Measurements from ENCODE around the gene PARVA.
A peak's percentile ranks its signal among the peaks of the same experiment; 100 is the strongest.
"Not testable (repeated sequence)": the region's sequence is repeated elsewhere in the genome, so short reads cannot be mapped to it uniquely, and the experiment has no call there.

The PARVA gene

GRCh38 chr11:12377106-12377823 is at the start of gene PARVA:
TSS of gene PARVA (plus strand) at chr11:12377571. CDS start at chr11:12377648, 77 bp downstream.
- DNase-seq = no peak

GRCh38 chr11:12329169-12329568 is 48.2 kb upstream of the PARVA start:
- no peak for DNase-seq

DNA sequence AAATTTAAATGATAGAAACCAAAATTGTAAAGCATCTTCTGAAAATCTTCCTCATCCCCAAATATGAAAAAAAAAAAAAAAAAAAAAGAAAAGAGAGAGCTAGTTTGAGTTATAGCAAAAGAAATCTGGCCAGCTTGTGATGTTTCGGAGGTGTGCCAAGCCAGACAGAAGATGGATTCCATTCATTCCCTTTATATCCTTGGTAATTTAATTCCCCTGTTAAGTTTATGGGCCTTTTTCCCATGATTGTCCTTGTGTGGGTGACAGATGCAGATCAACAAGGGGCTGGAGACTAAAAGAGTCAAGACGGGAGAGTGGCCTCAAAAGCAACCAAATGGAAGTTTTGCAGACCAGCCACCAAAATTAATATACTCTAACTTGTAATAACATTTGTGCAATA is 47.6 kb upstream of the PARVA start:
- no peak for DNase-seq

- DNase-seq = no peak
These were observed 46.7 kb upstream of the PARVA start for GRCh38 chr11:12330485-12331231.

DNA sequence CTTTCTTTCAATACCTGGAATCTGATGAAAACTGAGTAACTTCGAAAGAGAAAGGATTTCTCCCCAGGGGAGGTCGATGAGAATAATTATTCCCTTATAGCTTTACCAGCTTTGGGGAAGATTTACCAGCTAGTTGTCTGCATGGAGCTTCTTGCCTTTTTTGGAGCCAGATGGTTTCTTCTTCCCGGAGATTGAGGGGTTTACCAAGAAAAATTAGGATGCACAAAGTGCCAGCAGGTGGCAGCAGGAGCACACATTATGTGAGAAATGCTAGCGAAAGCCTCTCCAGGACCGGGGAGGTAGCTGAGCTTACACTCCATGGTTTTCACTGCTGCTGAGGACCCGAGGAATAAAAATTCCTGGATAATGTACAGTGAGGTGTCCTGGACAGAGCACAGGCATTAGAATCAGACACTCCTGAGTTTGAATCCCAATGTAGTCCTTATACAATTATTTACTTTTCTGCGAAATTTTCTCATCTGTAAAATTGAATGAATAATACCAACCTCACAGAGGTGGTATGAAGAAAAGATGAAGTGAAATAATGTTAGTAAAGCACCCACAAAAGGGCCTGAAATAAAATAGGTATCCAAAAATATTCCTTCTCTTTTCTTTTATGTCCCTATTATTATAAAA is 46.0 kb upstream of the PARVA start:
- DNase-seq = peak; percentile 65

- DNase-seq = no peak
These were observed 33.8 kb upstream of the PARVA start for GRCh38 chr11:12343526-12343925.

DNA sequence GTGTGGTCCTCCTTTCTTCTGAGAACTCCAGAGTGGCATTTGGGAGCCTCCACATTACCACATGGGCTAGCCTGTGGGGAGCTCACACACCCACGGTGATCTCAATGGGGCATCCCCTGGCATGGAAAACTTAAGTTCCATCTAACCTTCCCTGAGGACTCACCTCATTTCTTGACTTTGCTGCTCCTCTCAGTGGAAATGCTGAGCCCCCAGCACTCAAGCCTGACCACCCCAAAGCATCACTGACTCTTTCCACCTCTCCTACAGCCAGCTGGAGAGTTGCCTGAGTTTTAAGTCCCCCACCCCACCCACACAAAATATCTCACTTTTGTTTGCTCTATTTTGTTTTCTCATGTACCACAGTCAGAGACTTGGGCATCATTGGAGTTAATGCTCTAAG is 23.8 kb upstream of the PARVA start:
- DNase-seq = no peak

DNA sequence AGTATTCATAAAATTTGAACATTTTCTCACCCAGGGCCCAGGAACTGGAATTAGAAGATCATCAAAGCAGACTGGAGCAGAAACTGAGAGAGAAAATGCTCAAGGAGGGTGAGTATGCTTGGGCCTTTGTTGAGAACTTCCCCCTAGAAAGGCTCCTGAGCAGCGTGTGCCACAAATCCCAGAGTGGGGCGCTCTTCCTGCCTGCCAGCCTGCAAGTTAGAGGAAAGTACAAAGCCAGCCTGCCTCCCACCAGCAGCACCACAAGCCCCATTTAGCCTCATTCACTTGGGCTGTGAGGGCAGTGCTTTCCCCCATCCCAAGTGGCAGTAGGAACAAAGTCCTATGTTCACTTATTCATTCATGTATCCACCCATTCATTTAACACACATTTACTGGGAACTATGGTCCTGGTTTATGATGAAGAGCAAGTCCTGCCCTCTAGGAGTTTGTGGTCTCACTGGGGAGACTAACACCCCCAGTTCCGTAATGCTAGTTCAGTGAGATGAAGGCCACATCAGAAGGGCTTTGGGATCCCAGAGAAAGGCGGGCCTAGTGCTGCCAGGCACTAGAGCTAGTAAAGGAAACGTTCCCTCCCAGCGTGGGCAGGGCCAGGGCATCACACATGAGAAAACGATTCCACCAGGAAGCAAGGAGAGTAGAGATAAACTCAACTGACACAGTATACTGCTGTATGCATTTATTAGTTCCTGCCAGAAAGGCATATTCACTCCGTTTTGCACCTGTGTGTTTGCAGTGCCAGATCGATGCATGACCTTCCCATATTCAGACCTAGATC is 22.4 kb upstream of the PARVA start:
- DNase-seq = no peak

- peak; percentile 10 for DNase-seq
These were observed 20.3 kb upstream of the PARVA start for GRCh38 chr11:12356944-12357655.

- not testable (repeated sequence) for DNase-seq
These were observed 19.7 kb upstream of the PARVA start for GRCh38 chr11:12357697-12358096.

- no peak for DNase-seq
These were observed 18.8 kb upstream of the PARVA start for GRCh38 chr11:12358302-12359188.

DNA sequence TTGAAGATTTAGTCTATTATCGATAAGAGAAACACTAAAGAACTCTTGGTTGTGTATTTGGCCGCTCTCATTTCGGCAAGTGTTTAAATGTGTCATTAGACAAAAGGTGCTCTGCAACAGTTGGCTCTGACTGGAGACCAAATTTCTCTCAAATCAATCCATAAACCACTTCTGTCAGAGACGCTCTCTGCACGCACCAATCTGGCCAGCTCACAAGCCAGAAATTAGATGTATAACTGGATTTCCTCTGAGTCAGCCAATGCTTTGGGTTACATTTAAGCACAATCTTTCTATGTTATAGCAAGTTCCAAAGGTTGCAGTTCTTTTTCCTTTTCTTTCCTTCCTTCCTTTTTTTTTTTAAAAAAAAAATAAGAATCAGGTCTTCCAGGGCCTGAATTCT is 17.6 kb upstream of the PARVA start:
- no peak for DNase-seq

GRCh38 chr11:12361682-12362081 is 15.7 kb upstream of the PARVA start:
- no peak for DNase-seq

GRCh38 chr11:12362857-12363256 is 14.5 kb upstream of the PARVA start:
- peak; percentile 10 for DNase-seq

DNA sequence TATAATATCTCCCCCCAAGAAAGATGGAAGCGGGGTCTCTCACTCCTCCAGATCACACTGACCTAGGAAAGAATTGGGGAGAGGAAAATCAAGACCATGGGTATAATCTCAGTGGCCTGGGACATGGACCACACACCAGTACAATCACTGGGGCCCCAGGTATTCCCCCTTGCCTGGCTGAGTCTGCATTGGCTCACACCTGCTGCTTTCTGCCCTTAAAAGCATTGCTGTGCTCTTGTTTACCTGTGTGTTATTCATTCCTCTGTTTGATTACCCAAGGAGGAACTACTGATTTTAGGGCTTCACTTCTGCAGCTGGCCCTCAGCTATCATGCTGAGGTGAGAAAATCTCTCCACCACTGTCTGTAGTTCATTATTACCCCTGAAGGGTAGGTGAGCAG is 14.0 kb upstream of the PARVA start:
- no peak for DNase-seq

DNA sequence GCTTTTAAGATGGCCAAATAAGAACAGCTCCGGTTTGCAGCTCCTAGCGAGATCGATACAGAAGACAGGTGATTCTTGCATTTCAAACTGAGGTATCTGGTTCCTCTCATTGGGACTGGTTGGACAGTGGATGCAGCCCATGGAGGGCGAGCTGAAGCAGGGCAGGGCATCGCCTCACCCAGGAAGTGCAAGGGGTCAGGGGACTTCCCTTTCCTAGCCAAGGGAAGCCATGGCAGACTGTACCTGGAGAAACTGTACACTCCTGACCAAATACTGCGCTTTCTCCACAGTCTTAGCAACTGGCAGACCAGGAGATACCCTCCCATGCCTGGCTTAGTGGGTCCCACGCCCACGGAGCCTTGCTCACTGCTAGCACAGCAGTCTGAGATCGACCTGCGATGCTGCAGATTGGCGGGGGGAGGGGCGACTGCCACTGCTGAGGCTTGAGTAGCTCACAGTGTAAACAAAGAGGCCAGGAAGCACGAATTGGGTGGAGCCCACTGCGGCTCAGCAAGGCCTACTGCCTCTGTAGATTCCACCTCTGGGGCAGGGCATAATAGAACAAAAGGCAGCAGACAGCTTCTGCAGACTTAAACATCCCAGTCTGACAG is 11.3 kb upstream of the PARVA start:
- peak; percentile 65 for DNase-seq

DNA sequence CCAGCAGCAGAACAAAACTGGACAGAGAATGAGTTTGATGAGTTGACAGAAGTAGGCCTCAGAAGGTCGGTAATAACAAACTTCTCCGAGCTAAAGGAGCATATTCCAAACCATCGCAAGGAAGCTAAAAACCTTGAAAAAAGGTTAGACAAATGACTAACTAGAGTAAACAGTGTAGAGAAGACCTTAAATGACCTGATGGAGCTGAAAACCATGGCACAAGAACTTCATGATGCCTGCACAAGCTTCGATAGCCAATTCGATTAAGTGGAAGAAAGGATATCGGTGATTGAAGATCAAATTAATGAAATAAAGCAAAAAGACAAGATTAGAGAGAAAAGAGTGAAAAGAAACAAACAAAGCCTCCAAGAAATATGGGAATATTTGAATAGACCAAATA is 10.3 kb upstream of the PARVA start:
- not testable (repeated sequence) for DNase-seq

DNA sequence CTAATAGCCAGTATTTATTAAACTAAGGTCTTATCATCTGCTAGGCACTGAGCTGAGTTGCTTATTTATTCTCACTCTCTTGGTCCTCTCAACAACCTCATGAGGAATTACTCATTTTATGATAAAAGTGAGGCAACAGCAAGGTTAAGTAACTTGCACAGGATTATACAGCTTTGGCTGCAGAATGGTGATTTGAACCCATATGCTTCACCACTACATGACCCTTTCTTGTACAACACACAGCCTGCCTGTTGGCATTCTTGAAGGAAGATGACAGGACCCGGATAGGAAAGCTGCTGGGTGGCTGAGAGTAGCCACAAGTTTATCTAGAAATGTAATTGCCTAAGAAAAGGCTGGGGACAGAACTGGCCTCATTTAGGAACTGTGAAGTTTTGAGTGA is 5.3 kb upstream of the PARVA start:
- DNase-seq = no peak

DNA sequence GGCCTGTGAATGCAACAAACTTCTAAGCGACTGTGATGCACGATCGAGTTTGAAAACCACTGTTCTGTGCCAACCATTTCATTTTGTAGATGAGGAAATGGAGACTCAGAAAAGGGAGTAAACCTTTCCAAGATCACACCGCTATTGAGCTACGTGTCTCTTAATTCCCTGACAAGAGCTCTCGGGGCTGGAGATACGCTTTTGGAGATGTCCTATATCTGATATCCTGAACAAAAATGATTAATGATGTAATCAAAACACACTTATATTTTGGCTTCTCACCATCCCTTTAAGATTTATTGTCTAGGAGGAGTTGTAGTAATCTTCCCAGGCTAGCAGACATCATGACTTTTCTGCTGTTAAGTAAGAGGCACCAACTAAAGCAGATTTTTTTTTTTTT is 1.7 kb upstream of the PARVA start:
- DNase-seq = no peak

- DNase-seq = no peak
These were observed 901 bp upstream of the PARVA start for GRCh38 chr11:12376259-12377081.
